Neural progenitor cell (in vitro differentiated cells): ENCODE measurements around the gene PRMT1. TPM values are rescaled to one million over a fixed set of nuclear protein-coding genes. Genes with fewer than 3 reads are reported as not detected.

ENCODE experiments used
- DNase-seq: peaks from one replicate; pipeline ENCODE4 v3.0.0-alpha.2; 2016; ENCODE audit warnings: low spot score
- H2AFZ ChIP-seq: fragments of 200-600 bp; sonication (generic); replicated peaks from 2 replicates; pipeline ENCODE4 v1.6.1; 2016; ENCODE audit warnings: antibody characterized with exemption
- H3F3A ChIP-seq: fragments of 200-600 bp; sonication (generic); 2 replicates; pipeline ENCODE4 v1.6.1; 2016; ENCODE audit warnings: antibody characterized with exemption, low read depth
- H3K27ac ChIP-seq: fragments of 200-600 bp; sonication (generic); 2 replicates; pipeline ENCODE4 v1.5.1; 2016; ENCODE audit warnings: mild to moderate bottlenecking
- H3K27me3 ChIP-seq: fragments of 200-600 bp; sonication (generic); 2 replicates; pipeline ENCODE4 v1.6.1; 2016; ENCODE audit warnings: mild to moderate bottlenecking, moderate library complexity
- H3K36me3 ChIP-seq: fragments of 200-600 bp; sonication (generic); 2 replicates; pipeline ENCODE4 v1.5.1; 2016
- H3K4me1 ChIP-seq: fragments of 200-600 bp; sonication (generic); 2 replicates; pipeline ENCODE4 v1.6.1; 2016; ENCODE audit warnings: mixed run types
- H3K4me2 ChIP-seq: fragments of 200-600 bp; sonication (generic); 2 replicates; pipeline ENCODE4 v1.6.1; 2016
- H3K4me3 ChIP-seq: fragments of 200-600 bp; sonication (generic); 2 replicates; pipeline ENCODE4 v1.5.1; 2016
- H3K79me2 ChIP-seq: fragments of 200-600 bp; sonication (generic); 2 replicates; pipeline ENCODE4 v1.6.1; 2016; ENCODE audit warnings: low read depth
- H3K9ac ChIP-seq: fragments of 200-600 bp; sonication (generic); 2 replicates; pipeline ENCODE4 v1.6.1; 2016
- H3K9me3 ChIP-seq: fragments of 200-600 bp; sonication (generic); 2 replicates; pipeline ENCODE4 v1.5.1; 2016; ENCODE audit warnings: low read depth
- H4K20me1 ChIP-seq: fragments of 200-600 bp; sonication (generic); 2 replicates; pipeline ENCODE4 v1.6.1; 2016; ENCODE audit warnings: low read depth
- H3K27ac Mint-ChIP-seq: 3 replicates; pipeline ENCODE4 v1.8.0; 2021; ENCODE audit warnings: mixed read lengths
- H3K27me3 Mint-ChIP-seq: 2 replicates; pipeline ENCODE4 v1.8.0; 2022; ENCODE audit warnings: low read depth, mild to moderate bottlenecking, inconsistent platforms, moderate library complexity, mixed read lengths; ENCODE audit not compliant: insufficient read depth
- H3K36me3 Mint-ChIP-seq: 3 replicates; pipeline ENCODE4 v1.8.0; 2021; ENCODE audit warnings: mixed read lengths
- H3K4me1 Mint-ChIP-seq: 3 replicates; pipeline ENCODE4 v1.8.0; 2021; ENCODE audit warnings: mixed read lengths
- H3K4me3 Mint-ChIP-seq: 3 replicates; pipeline ENCODE4 v1.8.0; 2021; ENCODE audit warnings: mild to moderate bottlenecking, moderate library complexity, mixed read lengths
- H3K9me3 Mint-ChIP-seq: 3 replicates; pipeline ENCODE4 v1.8.0; 2020; ENCODE audit warnings: mixed read lengths
- CTCF ChIP-seq: fragments of 200-600 bp; sonication (generic); IDR thresholded peaks from 2 replicates; pipeline ENCODE4 v1.5.1; 2017; ENCODE audit warnings: antibody characterized with exemption, mild to moderate bottlenecking
- EZH2 ChIP-seq: fragments of 200-600 bp; sonication (generic); IDR thresholded peaks from 2 replicates; pipeline ENCODE4 v1.6.1; 2017; ENCODE audit warnings: antibody characterized with exemption, mild to moderate bottlenecking, moderate library complexity
- EZH2phosphoT487 ChIP-seq: fragments of 200-600 bp; sonication (generic); IDR thresholded peaks from 2 replicates; pipeline ENCODE4 v1.6.1; 2017; ENCODE audit warnings: antibody characterized with exemption
- total RNA-seq: library from RNA; depleted of rRNA; stranded (reverse); fragments of >200 nt; gene quantifications from 2 replicates; pipeline ENCODE4 v1.2.3, GENCODE V29; 2015; ENCODE audit warnings: low replicate concordance

The PRMT1 gene
- total RNA-seq, 1 donor from 2014 or later: 480 TPM

GRCh38 chr19:49658139-49658517, 18.9 kb upstream of the PRMT1 start:
- Histone ChIP-seq H3K4me3 (no peak overlapping the region), H3K4me2 (no peak overlapping the region), H3K9me3 (no peaks in the 10 kb centered on the region), H4K20me1 (peaks cover 24% of the 10 kb centered on the region), H2AFZ (no peak overlapping the region), H3F3A (peaks cover 25% of the 10 kb centered on the region), H3K27ac (no peak overlapping the region), H3K36me3 (peaks cover 4% of the 10 kb centered on the region), H3K79me2 (peaks cover under 1% of the 10 kb centered on the region), H3K4me1 (no peaks in the 10 kb centered on the region), H3K9ac (no peak overlapping the region), H3K27me3 (no peaks in the 10 kb centered on the region)
- Mint-ChIP-seq H3K9me3 (no peaks in the 10 kb centered on the region), H3K27ac (no peak overlapping the region), H3K4me3 (no peak overlapping the region), H3K4me1 (no peaks in the 10 kb centered on the region), H3K36me3 (peaks cover 30% of the 10 kb centered on the region), H3K27me3 (no peaks in the 10 kb centered on the region)
- TF ChIP-seq EZH2 (no peak), CTCF (no peak), EZH2phosphoT487 (no peak)
- no peak for DNase-seq

GRCh38 chr19:49658566-49659442, 18.3 kb upstream of the PRMT1 start:
- no peak overlapping the region for H3K9ac ChIP-seq
- no peaks in the 10 kb centered on the region for H3K9me3 Mint-ChIP-seq
- peaks cover 25% of the 10 kb centered on the region for H4K20me1 ChIP-seq
- no peak overlapping the region for H3K27ac Mint-ChIP-seq
- H3K36me3 Mint-ChIP-seq: peaks cover 30% of the 10 kb centered on the region
- H3K4me2 ChIP-seq: no peak overlapping the region
- no peak overlapping the region for H3K4me3 Mint-ChIP-seq
- no peaks in the 10 kb centered on the region for H3K9me3 ChIP-seq
- peaks cover under 1% of the 10 kb centered on the region for H3K4me1 ChIP-seq
- H3K27me3 Mint-ChIP-seq: no peaks in the 10 kb centered on the region
- no peaks in the 10 kb centered on the region for H3K27me3 ChIP-seq
- no peak overlapping the region for H2AFZ ChIP-seq
- H3K36me3 ChIP-seq: peaks cover 4% of the 10 kb centered on the region
- TF ChIP-seq EZH2phosphoT487: no peak
- TF ChIP-seq CTCF: no peak
- no peak for TF ChIP-seq EZH2
- H3K79me2 ChIP-seq: peaks cover 7% of the 10 kb centered on the region
- H3K27ac ChIP-seq: no peak overlapping the region
- DNase-seq: no peak
- no peaks in the 10 kb centered on the region for H3K4me1 Mint-ChIP-seq
- H3F3A ChIP-seq: peaks cover 31% of the 10 kb centered on the region
- H3K4me3 ChIP-seq: no peak overlapping the region

- peaks cover 4% of the 10 kb centered on the region for H3K4me1 ChIP-seq
- Mint-ChIP-seq H3K9me3 (no peaks in the 10 kb centered on the region), H3K4me3 (no peak overlapping the region), H3K27ac (no peak overlapping the region), H3K27me3 (peaks cover 5% of the 10 kb centered on the region), H3K36me3 (peaks cover 25% of the 10 kb centered on the region), H3K4me1 (peaks cover 5% of the 10 kb centered on the region)
- H3K4me2 ChIP-seq: no peak overlapping the region
- no peak for TF ChIP-seq EZH2
- H3K4me3 ChIP-seq: no peak overlapping the region
- peaks cover 4% of the 10 kb centered on the region for H3K36me3 ChIP-seq
- no peak overlapping the region for H2AFZ ChIP-seq
- H3K9me3 ChIP-seq: no peaks in the 10 kb centered on the region
- no peak for DNase-seq
- no peaks in the 10 kb centered on the region for H3K27me3 ChIP-seq
- peaks cover 46% of the 10 kb centered on the region for H3F3A ChIP-seq
- no peak overlapping the region for H3K9ac ChIP-seq
- no peak overlapping the region for H3K27ac ChIP-seq
- H3K79me2 ChIP-seq: peaks cover 17% of the 10 kb centered on the region
- H4K20me1 ChIP-seq: peaks cover 27% of the 10 kb centered on the region
These were observed 16.6 kb upstream of the PRMT1 start for GRCh38 chr19:49660338-49660961.

- H3K4me1 Mint-ChIP-seq: peaks cover 9% of the 10 kb centered on the region
- no peak overlapping the region for H3K4me3 Mint-ChIP-seq
- Histone ChIP-seq H3K79me2 (peaks cover 31% of the 10 kb centered on the region), H2AFZ (no peak overlapping the region), H3K36me3 (peaks cover 4% of the 10 kb centered on the region), H3K4me2 (no peak overlapping the region), H3K4me1 (peaks cover 11% of the 10 kb centered on the region), H4K20me1 (peaks cover 19% of the 10 kb centered on the region), H3K4me3 (no peak overlapping the region), H3K9me3 (no peaks in the 10 kb centered on the region), H3K27me3 (no peaks in the 10 kb centered on the region), H3K9ac (no peak overlapping the region), H3K27ac (no peak overlapping the region), H3F3A (peaks cover 43% of the 10 kb centered on the region)
- no peaks in the 10 kb centered on the region for H3K9me3 Mint-ChIP-seq
- H3K36me3 Mint-ChIP-seq: peaks cover 17% of the 10 kb centered on the region
- no peak overlapping the region for H3K27ac Mint-ChIP-seq
- TF ChIP-seq EZH2 (no peak), CTCF (no peak), EZH2phosphoT487 (no peak)
- H3K27me3 Mint-ChIP-seq: peaks cover 5% of the 10 kb centered on the region
- DNase-seq: no peak
These were observed 15.1 kb upstream of the PRMT1 start for GRCh38 chr19:49662011-49662410.
